H9 (cell line): Measurements from ENCODE around the gene ARNT2. TPM values are rescaled to one million over a fixed set of nuclear protein-coding genes. Genes with fewer than 3 reads are reported as not detected.

Experiments used
- DNase-seq: peaks from one replicate; pipeline ENCODE4 v3.0.0-alpha.2; 2017
- H2AFZ ChIP-seq: one replicate; pipeline ENCODE4 v1.6.1; 2013; ENCODE audit warnings: mild to moderate bottlenecking, low read length, control low read depth, moderate library complexity
- H2AK5ac ChIP-seq: 2 replicates; pipeline ENCODE4 v1.6.1; 2013; ENCODE audit warnings: low read length, control low read depth, mixed read lengths; ENCODE audit not compliant: insufficient read length
- H2BK120ac ChIP-seq: one replicate; pipeline ENCODE4 v1.6.1; 2013; ENCODE audit warnings: low read depth, mild to moderate bottlenecking, low read length, control low read depth, inconsistent platforms; ENCODE audit not compliant: poor library complexity, severe bottlenecking
- H2BK12ac ChIP-seq: 2 replicates; pipeline ENCODE4 v1.6.1; 2013; ENCODE audit warnings: low read length, control low read depth, mixed read lengths, low read depth; ENCODE audit not compliant: insufficient read length
- H2BK15ac ChIP-seq: 2 replicates; pipeline ENCODE4 v1.6.1; 2013; ENCODE audit warnings: low read depth, low read length, control low read depth
- H2BK20ac ChIP-seq: one replicate; pipeline ENCODE4 v1.6.1; 2013; ENCODE audit warnings: low read depth, mild to moderate bottlenecking, low read length, control low read depth, inconsistent platforms; ENCODE audit not compliant: poor library complexity, severe bottlenecking
- H2BK5ac ChIP-seq: 2 replicates; pipeline ENCODE4 v1.6.1; 2013; ENCODE audit warnings: low read length, control low read depth, mixed read lengths; ENCODE audit not compliant: insufficient read length
- H3K14ac ChIP-seq: 2 replicates; pipeline ENCODE4 v1.6.1; 2013; ENCODE audit warnings: low read length, control low read depth; ENCODE audit not compliant: insufficient read depth
- H3K18ac ChIP-seq: 2 replicates; pipeline ENCODE4 v1.6.1; 2013; ENCODE audit warnings: low read depth, mild to moderate bottlenecking, mixed read lengths, low read length, control low read depth; ENCODE audit not compliant: insufficient read length
- H3K23ac ChIP-seq: 2 replicates; pipeline ENCODE4 v1.6.1; 2013; ENCODE audit warnings: low read length, control low read depth, mixed read lengths, low read depth; ENCODE audit not compliant: insufficient read length
- H3K23me2 ChIP-seq: 2 replicates; pipeline ENCODE4 v1.6.1; 2013; ENCODE audit warnings: low read depth, mild to moderate bottlenecking, mixed read lengths, low read length, control low read depth; ENCODE audit not compliant: insufficient read length, poor library complexity, severe bottlenecking
- H3K27ac ChIP-seq: 2 replicates; pipeline ENCODE4 v1.5.1; 2013; ENCODE audit warnings: low read length, control low read depth, mixed read lengths, low read depth; ENCODE audit not compliant: insufficient read length
- H3K27me3 ChIP-seq: 2 replicates; pipeline ENCODE4 v1.6.1; 2013; ENCODE audit warnings: low read length, control low read depth, inconsistent platforms; ENCODE audit not compliant: insufficient read depth
- H3K4ac ChIP-seq: 2 replicates; pipeline ENCODE4 v1.6.1; 2013; ENCODE audit warnings: low read depth, mild to moderate bottlenecking, control low read depth, inconsistent platforms, low read length, moderate library complexity
- H3K4me1 ChIP-seq: 2 replicates; pipeline ENCODE4 v1.6.1; 2013; ENCODE audit warnings: low read length, control low read depth, inconsistent platforms; ENCODE audit not compliant: insufficient read depth
- H3K4me2 ChIP-seq: 2 replicates; pipeline ENCODE4 v1.6.1; 2013; ENCODE audit warnings: low read length, control low read depth, mixed read lengths; ENCODE audit not compliant: insufficient read length, insufficient read depth
- H3K56ac ChIP-seq: 2 replicates; pipeline ENCODE4 v1.6.1; 2013; ENCODE audit warnings: low read depth, mild to moderate bottlenecking, mixed read lengths, low read length, control low read depth; ENCODE audit not compliant: insufficient read length
- H3K79me1 ChIP-seq: 2 replicates; pipeline ENCODE4 v1.6.1; 2013; ENCODE audit warnings: low read depth, mild to moderate bottlenecking, moderate library complexity, low read length, control low read depth, inconsistent platforms; ENCODE audit not compliant: insufficient read depth, poor library complexity, severe bottlenecking
- H3K79me2 ChIP-seq: 2 replicates; pipeline ENCODE4 v1.6.1; 2013; ENCODE audit warnings: low read length, control low read depth, inconsistent platforms; ENCODE audit not compliant: insufficient read depth
- H3K9ac ChIP-seq: 2 replicates; pipeline ENCODE4 v1.6.1; 2013; ENCODE audit warnings: low read length, control low read depth, mixed read lengths; ENCODE audit not compliant: insufficient read length; ENCODE audit errors: extremely low read depth
- H3K9me3 ChIP-seq: one replicate; pipeline ENCODE4 v1.6.1; 2013; ENCODE audit warnings: low read depth, low read length, inconsistent platforms; ENCODE audit not compliant: control insufficient read depth
- H3T11ph ChIP-seq: one replicate; pipeline ENCODE4 v1.6.1; 2013; ENCODE audit warnings: mild to moderate bottlenecking, low read length, control low read depth, inconsistent platforms
- H4K20me1 ChIP-seq: one replicate; pipeline ENCODE4 v1.6.1; 2013; ENCODE audit not compliant: control insufficient read depth, insufficient read length, insufficient read depth
- H4K5ac ChIP-seq: 2 replicates; pipeline ENCODE4 v1.6.1; 2013; ENCODE audit warnings: low read depth, mild to moderate bottlenecking, mixed read lengths, low read length, control low read depth; ENCODE audit not compliant: insufficient read length
- H4K8ac ChIP-seq: replicated peaks from 2 replicates; pipeline ENCODE4 v1.6.1; 2013; ENCODE audit warnings: low read length, control low read depth, mixed read lengths, low read depth; ENCODE audit not compliant: insufficient read length
- H4K91ac ChIP-seq: 2 replicates; pipeline ENCODE4 v1.6.1; 2013; ENCODE audit warnings: low read depth, mild to moderate bottlenecking, moderate library complexity, mixed read lengths, low read length, control low read depth; ENCODE audit not compliant: insufficient read length
- H3K27ac Mint-ChIP-seq, 3 experiments: 2 replicates in 2 of 3; 3 replicates in 1 of 3; pipeline ENCODE4 v1.8.0; 2020 to 2021; ENCODE audit warnings: mixed read lengths in 3 of 3, mild to moderate bottlenecking in 1 of 3, moderate library complexity in 1 of 3
- H3K27me3 Mint-ChIP-seq: 2 replicates; pipeline ENCODE4 v1.8.0; 2021; ENCODE audit warnings: low read depth, mild to moderate bottlenecking, moderate library complexity, mixed read lengths
- H3K36me3 Mint-ChIP-seq, 3 experiments: 2 replicates in 2 of 3; 3 replicates in 1 of 3; pipeline ENCODE4 v1.8.0; 2020 to 2021; ENCODE audit warnings: low read depth in 3 of 3, mixed read lengths in 3 of 3; ENCODE audit not compliant: insufficient read depth in 1 of 3
- H3K4me1 Mint-ChIP-seq, 2 experiments: 2 replicates each; pipeline ENCODE4 v1.8.0; 2020; ENCODE audit warnings: mixed read lengths in 2 of 2
- H3K4me3 Mint-ChIP-seq, 2 experiments: 2 replicates in 1 of 2; 3 replicates in 1 of 2; pipeline ENCODE4 v1.8.0; 2020 to 2021; ENCODE audit warnings: mild to moderate bottlenecking in 2 of 2, mixed read lengths in 2 of 2, moderate library complexity in 1 of 2
- H3K9me3 Mint-ChIP-seq, 2 experiments: 2 replicates in 1 of 2; 3 replicates in 1 of 2; pipeline ENCODE4 v1.8.0; 2020; ENCODE audit warnings: mild to moderate bottlenecking in 2 of 2, mixed read lengths in 2 of 2, moderate library complexity in 1 of 2
- CTCF ChIP-seq: fragments of 200-600 bp; sonication (generic); conservative IDR thresholded peaks from 3 replicates; pipeline ENCODE4 v1.8.0; 2021; ENCODE audit warnings: antibody characterized with exemption, mild to moderate bottlenecking
- WGBS: extraction: QIAGEN DNeasy Blood & Tissue Kit; methylation state at CpG from one replicate; pipeline ENCODE4 v1.1.7; 2013; ENCODE audit warnings: missing lambda C conversion rate, low lambda C conversion rate, mixed read lengths; ENCODE audit not compliant: insufficient read length; ENCODE audit errors: extremely low coverage; 5-methylcytosine and 5-hydroxymethylcytosine counted together
- total RNA-seq: library from RNA; stranded (reverse); gene quantifications from 2 replicates; pipeline ENCODE4 v1.2.1, GENCODE V29; 2021

The ARNT2 gene
- total RNA-seq, 1 experiment from 2014 or later: 10.5 TPM

- H3K79me2 ChIP-seq: no peaks in the 10 kb centered on the region
- H2BK5ac ChIP-seq: no peak overlapping the region
- H3K27me3 ChIP-seq: no peaks in the 10 kb centered on the region
- H3K4ac ChIP-seq: no peak overlapping the region
- H3K23me2 ChIP-seq: no peaks in the 10 kb centered on the region
- TF ChIP-seq CTCF: no peak
- H3K56ac ChIP-seq: no peak overlapping the region
- no peak overlapping the region for H4K91ac ChIP-seq
- H4K20me1 ChIP-seq: no peaks in the 10 kb centered on the region
- Mint-ChIP-seq H3K27ac (no peak overlapping the region), H3K27me3 (no peaks in the 10 kb centered on the region), H3K4me1 (peaks cover 0 to 2% of the 10 kb centered on the region in 2 experiments; a peak in 2 of 4 replicates), H3K36me3 (no peaks in the 10 kb centered on the region), H3K9me3 (peaks cover 0 to 3% of the 10 kb centered on the region in 2 experiments; a peak in 1 of 5 replicates), H3K4me3 (no peak overlapping the region)
- no CpG with 5 or more reads among the region's 4 CpGs for WGBS
- no peaks in the 10 kb centered on the region for H3K9me3 ChIP-seq
- H2AK5ac ChIP-seq: no peak overlapping the region
- H4K5ac ChIP-seq: no peak overlapping the region
- H4K8ac ChIP-seq: no peak overlapping the region
- H3K4me1 ChIP-seq: no peaks in the 10 kb centered on the region
- H3K9ac ChIP-seq: no peak overlapping the region
- no peak overlapping the region for H2BK20ac ChIP-seq
- DNase-seq: no peak
- H3K14ac ChIP-seq: no peak overlapping the region
- no peak overlapping the region for H3K18ac ChIP-seq
- H2BK15ac ChIP-seq: no peak overlapping the region
- H3K79me1 ChIP-seq: no peaks in the 10 kb centered on the region
- H2AFZ ChIP-seq: no peak overlapping the region
- no peak overlapping the region for H3K23ac ChIP-seq
- no peak overlapping the region for H2BK12ac ChIP-seq
- no peak overlapping the region for H2BK120ac ChIP-seq
- no peak overlapping the region for H3T11ph ChIP-seq
- H3K4me2 ChIP-seq: no peak overlapping the region
- H3K27ac ChIP-seq: no peak overlapping the region
These were observed 19.0 kb downstream of the ARNT2 start for GRCh38 chr15:80423215-80423614.
